ENCODE results near the gene ANKRD36.
"Not testable (repeated sequence)": the region's sequence is repeated elsewhere in the genome, so short reads cannot be mapped to it uniquely, and the experiment has no call there.

ANKRD36 gene

DNA sequence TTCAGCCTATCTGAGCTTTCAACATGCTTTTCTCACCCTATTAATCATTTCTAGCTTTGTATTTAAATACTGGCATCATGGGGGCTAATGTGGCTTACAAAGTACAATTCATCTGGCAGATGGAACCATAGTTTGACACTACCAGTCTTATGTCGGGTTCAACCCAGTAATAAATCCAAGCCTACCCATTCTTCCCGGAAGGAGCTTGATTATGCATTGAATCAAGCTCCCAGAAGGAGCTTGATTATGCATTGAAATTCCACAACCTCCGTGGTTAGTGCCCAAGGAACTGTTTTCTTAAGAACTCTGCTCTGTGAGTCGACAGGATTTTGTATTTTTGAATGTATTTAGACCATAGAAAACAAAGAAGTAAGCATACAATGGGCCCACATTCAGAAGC, 148.2 kb downstream of the ANKRD36 start:
- DNase-seq; in situ Hi-C loops (cut with HindIII; ENCODE audit: low pct_ligation_motif_present, low pct_unique_long_range_greater_than_20kb, low sequenced_read_pairs): not testable (repeated sequence)

- in situ Hi-C loops (cut with HindIII; ENCODE audit: low pct_ligation_motif_present, low pct_unique_long_range_greater_than_20kb, low sequenced_read_pairs); DNase-seq: not testable (repeated sequence)
Measured at GRCh38 chr2:97266449-97266848, 153.5 kb downstream of the ANKRD36 start.

DNA sequence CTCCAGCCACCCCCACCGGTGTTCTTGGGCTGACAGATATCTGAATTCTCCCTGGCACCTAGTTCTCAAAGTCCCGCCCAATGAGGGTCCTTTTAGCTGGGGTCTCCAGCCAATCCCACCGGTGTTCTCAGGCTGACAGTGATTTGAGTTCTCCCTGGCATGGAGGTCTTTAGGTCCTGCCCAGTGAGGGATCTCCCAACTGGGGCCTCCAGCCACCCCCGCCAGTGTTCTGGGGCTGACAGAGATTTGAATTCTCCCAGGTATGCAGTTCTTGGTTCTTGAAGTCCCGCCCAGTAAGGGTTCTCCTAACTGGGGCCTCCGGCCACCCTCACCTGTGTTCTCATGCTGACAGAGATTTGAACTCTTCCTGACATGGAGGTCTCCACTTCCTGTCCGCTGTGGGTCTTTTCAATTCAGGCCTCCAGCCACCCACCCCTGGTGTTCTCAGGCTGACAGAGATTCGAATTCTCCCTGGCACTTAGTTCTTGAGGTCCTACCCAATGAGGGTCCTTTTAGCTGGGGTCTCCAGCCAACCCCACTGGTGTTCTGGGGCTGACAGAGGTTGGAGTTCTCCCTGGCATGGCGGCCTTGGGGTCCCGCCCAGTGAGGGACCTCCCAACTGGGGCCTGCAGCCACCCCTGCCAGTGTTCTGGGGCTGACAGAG, 154.6 kb downstream of the ANKRD36 start:
- in situ Hi-C loops (cut with HindIII; ENCODE audit: low pct_ligation_motif_present, low pct_unique_long_range_greater_than_20kb, low sequenced_read_pairs), result no loop called here
- DNase-seq, result no peak

DNA sequence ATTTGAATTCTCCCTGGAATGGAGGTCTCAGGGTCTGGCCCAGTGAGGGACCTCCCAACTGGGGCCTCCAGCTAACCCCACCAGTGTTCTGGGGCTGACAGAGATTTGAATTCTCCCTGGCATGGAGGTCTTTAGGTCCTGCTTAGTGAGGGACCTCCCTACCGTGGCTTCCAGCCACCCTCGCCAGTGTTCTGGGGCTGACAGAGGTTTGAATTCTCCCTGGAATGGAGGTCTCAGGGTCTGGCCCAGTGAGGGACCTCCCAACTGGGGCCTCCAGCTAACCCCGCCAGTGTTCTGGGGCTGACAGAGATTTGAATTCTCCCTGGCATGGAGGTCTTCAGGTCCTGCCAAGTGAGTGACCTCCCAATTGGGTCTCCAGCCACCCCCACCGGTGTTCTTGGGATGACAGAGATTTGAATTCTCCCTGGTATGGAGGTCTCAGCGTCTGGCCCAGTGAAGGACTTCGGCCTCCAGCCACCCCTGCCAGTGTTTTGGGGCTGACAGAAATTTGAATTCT, 155.2 kb downstream of the ANKRD36 start:
- in situ Hi-C loops (cut with HindIII; ENCODE audit: low pct_ligation_motif_present, low pct_unique_long_range_greater_than_20kb, low sequenced_read_pairs), result not testable (repeated sequence)

DNA sequence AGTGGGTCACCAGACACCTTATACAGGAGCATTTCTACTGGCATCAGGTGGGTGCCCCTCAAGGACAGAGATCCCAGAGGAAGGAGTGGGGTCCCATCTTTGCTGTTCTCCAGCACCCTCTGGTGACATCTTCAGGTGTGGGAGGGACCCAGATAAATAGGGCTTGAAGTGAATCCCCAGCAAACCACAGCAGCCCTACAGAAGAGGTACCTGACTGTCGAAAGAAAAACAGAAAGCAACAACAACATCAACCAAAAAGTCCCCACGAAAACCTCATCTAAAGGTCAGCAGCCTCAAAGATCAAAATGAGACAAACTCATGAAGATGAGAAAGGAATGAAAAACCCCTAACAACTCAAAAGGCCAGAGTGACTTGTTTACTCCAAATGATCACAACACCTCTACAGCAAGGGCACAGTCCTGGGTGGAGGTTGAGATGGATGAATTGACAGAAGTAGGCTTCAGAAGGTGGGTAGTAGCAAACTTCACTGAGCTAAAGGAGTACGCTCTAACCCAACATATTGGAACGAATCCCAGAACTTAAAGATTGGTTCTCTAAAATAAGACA, 163.4 kb downstream of the ANKRD36 start:
- in situ Hi-C loops (cut with HindIII; ENCODE audit: low pct_ligation_motif_present, low pct_unique_long_range_greater_than_20kb, low sequenced_read_pairs), result not testable (repeated sequence)

More for the DNA sequence above, 155.2 kb downstream of the ANKRD36 start:
- DNase-seq, result not testable (repeated sequence)

DNA sequence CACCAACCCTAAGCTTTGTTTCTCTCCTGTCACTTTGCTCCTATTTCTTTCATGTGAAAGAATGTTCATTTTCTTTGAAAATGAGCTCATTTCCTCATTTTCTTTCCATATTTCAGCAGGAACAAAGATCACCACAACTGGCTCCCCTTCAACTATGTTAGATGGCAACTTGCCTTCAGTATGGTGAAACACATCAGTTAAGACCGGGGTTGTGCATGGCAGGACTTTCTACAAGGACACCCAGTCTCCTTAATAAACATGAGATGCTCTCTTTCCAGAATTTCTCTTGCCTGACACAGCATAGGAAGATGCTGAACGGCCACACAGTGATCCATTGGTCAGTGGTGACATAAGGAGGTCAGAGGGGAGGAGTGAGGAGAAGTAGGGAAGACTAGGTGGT, 172.2 kb downstream of the ANKRD36 start:
- in situ Hi-C loops (cut with HindIII; ENCODE audit: low pct_ligation_motif_present, low pct_unique_long_range_greater_than_20kb, low sequenced_read_pairs); DNase-seq: not testable (repeated sequence)

More for the DNA sequence above, 163.4 kb downstream of the ANKRD36 start:
- DNase-seq, result not testable (repeated sequence)

GRCh38 chr2:97293687-97294086, 180.7 kb downstream of the ANKRD36 start:
- DNase-seq; in situ Hi-C loops (cut with HindIII; ENCODE audit: low pct_ligation_motif_present, low pct_unique_long_range_greater_than_20kb, low sequenced_read_pairs): not testable (repeated sequence)
